ENCODE data around the gene STEAP2. TPM values are rescaled to one million over a fixed set of nuclear protein-coding genes. Genes with fewer than 3 reads are reported as not detected.

Gene STEAP2
- total RNA-seq, 4 donors from 2014 or later = 17.3 to 61.5 (median 20.6) TPM

DNA sequence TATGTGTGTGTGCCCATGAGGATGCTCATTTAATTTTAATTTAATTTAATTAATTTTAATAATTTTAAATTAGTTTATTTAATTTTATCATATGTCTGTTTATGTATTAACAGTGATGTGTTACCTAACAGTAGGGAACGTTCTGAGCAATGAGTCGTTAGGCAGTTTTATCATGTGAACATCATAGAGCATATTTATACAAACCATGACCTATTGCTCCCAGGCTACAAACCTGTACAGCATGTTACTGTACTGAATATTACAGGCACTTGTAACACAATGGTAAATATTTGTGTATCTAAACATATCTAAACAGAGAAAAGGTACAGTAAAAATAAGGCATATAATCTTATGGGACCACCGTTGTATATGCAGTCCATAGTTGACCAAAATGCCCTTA is 19.8 kb downstream of the STEAP2 start:
- no peak for TF ChIP-seq EP300 (IDR thresholded peaks at IDR 0.05)
- TF ChIP-seq, protein P1, sequence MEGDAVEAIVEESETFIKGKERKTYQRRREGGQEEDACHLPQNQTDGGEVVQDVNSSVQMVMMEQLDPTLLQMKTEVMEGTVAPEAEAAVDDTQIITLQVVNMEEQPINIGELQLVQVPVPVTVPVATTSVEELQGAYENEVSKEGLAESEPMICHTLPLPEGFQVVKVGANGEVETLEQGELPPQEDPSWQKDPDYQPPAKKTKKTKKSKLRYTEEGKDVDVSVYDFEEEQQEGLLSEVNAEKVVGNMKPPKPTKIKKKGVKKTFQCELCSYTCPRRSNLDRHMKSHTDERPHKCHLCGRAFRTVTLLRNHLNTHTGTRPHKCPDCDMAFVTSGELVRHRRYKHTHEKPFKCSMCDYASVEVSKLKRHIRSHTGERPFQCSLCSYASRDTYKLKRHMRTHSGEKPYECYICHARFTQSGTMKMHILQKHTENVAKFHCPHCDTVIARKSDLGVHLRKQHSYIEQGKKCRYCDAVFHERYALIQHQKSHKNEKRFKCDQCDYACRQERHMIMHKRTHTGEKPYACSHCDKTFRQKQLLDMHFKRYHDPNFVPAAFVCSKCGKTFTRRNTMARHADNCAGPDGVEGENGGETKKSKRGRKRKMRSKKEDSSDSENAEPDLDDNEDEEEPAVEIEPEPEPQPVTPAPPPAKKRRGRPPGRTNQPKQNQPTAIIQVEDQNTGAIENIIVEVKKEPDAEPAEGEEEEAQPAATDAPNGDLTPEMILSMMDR (IDR thresholded peaks at IDR 0.05) = no peak
- no peak for TF ChIP-seq POLR2A (IDR thresholded peaks at IDR 0.05)
- H3K9me3 ChIP-seq = no peaks in the 10 kb centered on the region
- 83 to 90% methylated on average over 3 of the region's 3 CpGs for WGBS, 2 donors
- H3K4me3 ChIP-seq = no peak overlapping the region
- DNase-seq (ENCODE audit: low spot score in 2 of 2) = no peak
- peaks cover 0 to 5% (median 0%) of the 10 kb centered on the region in 3 donors for H3K36me3 ChIP-seq
- no peaks in the 10 kb centered on the region for H3K27me3 ChIP-seq
- no peaks in the 10 kb centered on the region for H3K4me1 ChIP-seq
- H3K27ac ChIP-seq = no peak overlapping the region

DNA sequence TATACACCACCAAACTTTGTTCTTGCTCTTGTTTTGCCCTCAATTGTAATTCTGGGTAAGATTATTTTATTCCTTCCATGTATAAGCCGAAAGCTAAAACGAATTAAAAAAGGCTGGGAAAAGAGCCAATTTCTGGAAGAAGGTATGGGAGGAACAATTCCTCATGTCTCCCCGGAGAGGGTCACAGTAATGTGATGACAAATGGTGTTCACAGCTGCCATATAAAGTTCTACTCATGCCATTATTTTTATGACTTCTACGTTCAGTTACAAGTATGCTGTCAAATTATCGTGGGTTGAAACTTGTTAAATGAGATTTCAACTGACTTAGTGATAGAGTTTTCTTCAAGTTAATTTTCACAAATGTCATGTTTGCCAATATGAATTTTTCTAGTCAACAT is 20.9 kb downstream of the STEAP2 start:
- Histone ChIP-seq H3K4me1 (no peaks in the 10 kb centered on the region), H3K27me3 (no peaks in the 10 kb centered on the region), H3K27ac (no peak overlapping the region), H3K9me3 (no peaks in the 10 kb centered on the region), H3K4me3 (no peak overlapping the region), H3K36me3 (no peaks in the 10 kb centered on the region)
- 43 to 46% methylated on average over 5 of the region's 5 CpGs for WGBS, 2 donors
- TF ChIP-seq POLR2A (IDR thresholded peaks at IDR 0.05) = no peak
- TF ChIP-seq EP300 (IDR thresholded peaks at IDR 0.05) = no peak
- TF ChIP-seq, protein P1 (IDR thresholded peaks at IDR 0.05) = no peak
- DNase-seq (ENCODE audit: low spot score in 2 of 2) = no peak

DNA sequence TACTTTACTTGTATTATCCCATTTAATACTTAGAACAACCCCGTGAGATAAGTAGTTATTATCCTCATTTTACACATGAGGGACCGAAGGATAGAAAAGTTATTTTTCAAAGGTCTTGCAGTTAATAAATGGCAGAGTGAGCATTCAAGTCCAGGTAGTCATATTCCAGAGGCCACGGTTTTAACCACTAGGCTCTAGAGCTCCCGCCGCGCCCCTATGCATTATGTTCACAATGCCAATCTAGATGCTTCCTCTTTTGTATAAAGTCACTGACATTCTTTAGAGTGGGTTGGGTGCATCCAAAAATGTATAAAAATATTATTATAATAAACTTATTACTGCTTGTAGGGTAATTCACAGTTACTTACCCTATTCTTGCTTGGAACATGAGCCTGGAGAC is 22.0 kb downstream of the STEAP2 start:
- 96% methylated on average over 6 of the region's 6 CpGs for WGBS, 2 donors
- DNase-seq (ENCODE audit: low spot score in 2 of 2) = no peak
- H3K9me3 ChIP-seq = no peaks in the 10 kb centered on the region
- no peaks in the 10 kb centered on the region for H3K36me3 ChIP-seq
- H3K27me3 ChIP-seq = no peaks in the 10 kb centered on the region
- no peaks in the 10 kb centered on the region for H3K4me1 ChIP-seq
- TF ChIP-seq POLR2A (IDR thresholded peaks at IDR 0.05) = no peak
- TF ChIP-seq EP300 (IDR thresholded peaks at IDR 0.05) = no peak
- TF ChIP-seq, protein P1 (IDR thresholded peaks at IDR 0.05) = no peak
- no peak overlapping the region for H3K27ac ChIP-seq
- H3K4me3 ChIP-seq = no peak overlapping the region

DNA sequence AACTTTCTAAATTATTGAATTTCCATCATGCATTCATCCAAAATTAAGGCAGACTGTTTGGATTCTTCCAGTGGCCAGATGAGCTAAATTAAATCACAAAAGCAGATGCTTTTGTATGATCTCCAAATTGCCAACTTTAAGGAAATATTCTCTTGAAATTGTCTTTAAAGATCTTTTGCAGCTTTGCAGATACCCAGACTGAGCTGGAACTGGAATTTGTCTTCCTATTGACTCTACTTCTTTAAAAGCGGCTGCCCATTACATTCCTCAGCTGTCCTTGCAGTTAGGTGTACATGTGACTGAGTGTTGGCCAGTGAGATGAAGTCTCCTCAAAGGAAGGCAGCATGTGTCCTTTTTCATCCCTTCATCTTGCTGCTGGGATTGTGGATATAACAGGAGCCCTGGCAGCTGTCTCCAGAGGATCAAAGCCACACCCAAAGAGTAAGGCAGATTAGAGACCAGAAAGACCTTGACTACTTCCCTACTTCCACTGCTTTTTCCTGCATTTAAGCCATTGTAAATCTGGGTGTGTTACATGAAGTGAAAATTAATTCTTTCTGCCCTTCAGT is 25.3 kb downstream of the STEAP2 start:
- Histone ChIP-seq H3K4me1 (no peaks in the 10 kb centered on the region), H3K27ac (no peak overlapping the region), H3K36me3 (no peaks in the 10 kb centered on the region), H3K9me3 (no peaks in the 10 kb centered on the region), H3K4me3 (no peak overlapping the region), H3K27me3 (no peaks in the 10 kb centered on the region)
- WGBS, 2 donors = 81 to 89% methylated on average over 1 of the region's 1 CpG
- TF ChIP-seq, protein P1 (IDR thresholded peaks at IDR 0.05) = no peak
- TF ChIP-seq POLR2A (IDR thresholded peaks at IDR 0.05) (no peak), EP300 (IDR thresholded peaks at IDR 0.05) (no peak)
- DNase-seq (ENCODE audit: low spot score in 2 of 2) = no peak

DNA sequence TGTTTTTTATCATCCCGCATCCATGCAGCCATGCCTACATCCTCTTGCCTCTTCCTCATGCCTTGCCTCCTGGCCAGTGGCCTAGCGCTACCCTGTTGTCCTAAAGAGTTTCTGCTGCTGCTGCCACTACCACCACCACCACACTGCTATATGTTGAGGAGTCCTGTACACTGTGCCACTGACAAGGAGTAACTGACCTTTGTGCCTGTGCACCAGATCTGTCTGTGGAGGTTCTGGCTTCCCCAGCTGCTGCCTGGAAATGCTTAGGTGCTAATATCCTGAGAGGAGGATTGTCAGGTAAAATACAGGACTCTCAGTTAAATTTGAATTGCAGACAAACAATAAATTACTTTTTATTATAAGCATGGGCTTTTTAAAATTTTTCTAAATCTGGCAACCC is 26.5 kb downstream of the STEAP2 start:
- H3K4me3 ChIP-seq = no peak overlapping the region
- H3K4me1 ChIP-seq = no peaks in the 10 kb centered on the region
- no peak for TF ChIP-seq POLR2A (IDR thresholded peaks at IDR 0.05)
- no peak for TF ChIP-seq EP300 (IDR thresholded peaks at IDR 0.05)
- TF ChIP-seq, protein P1 (IDR thresholded peaks at IDR 0.05) = no peak
- H3K27ac ChIP-seq = no peak overlapping the region
- no peaks in the 10 kb centered on the region for H3K9me3 ChIP-seq
- 90 to 98% methylated on average over 2 of the region's 2 CpGs for WGBS, 2 donors
- H3K36me3 ChIP-seq = no peaks in the 10 kb centered on the region
- no peak for DNase-seq (ENCODE audit: low spot score in 2 of 2)
- no peaks in the 10 kb centered on the region for H3K27me3 ChIP-seq
